ENCODE data around the gene CFAP410. TPM values are rescaled to one million over a fixed set of nuclear protein-coding genes. Genes with fewer than 3 reads are reported as not detected.
A peak's percentile ranks its signal among the peaks of the same experiment; 100 is the strongest.

The CFAP410 gene
- total RNA-seq, 3 donors from 2014 or later: 22.0 to 33.0 (median 26.6) TPM

DNA sequence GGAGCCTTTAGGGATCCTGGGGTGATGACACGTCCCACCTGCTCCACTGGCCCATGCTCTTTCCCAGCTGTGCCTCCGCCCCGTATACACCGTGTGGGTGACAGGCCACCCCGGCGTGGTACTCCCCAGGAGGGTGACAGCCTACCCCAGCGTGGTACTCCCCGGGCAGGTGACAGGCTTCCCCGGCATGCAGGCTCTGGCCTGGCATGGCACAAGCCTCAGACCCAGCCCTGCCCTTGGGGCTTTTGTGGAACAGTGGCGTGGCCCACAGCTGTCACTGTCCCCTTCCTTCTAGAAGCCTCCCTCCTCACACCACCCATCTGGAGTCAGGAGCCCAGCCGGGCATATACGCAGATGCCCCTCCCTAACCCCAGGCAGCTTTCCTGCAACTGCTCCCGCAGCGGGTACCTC, 44.0 kb downstream of the CFAP410 start:
- Histone ChIP-seq H3K9me3 (no peaks in the 10 kb centered on the region), H3K36me3 (ENCODE audit: low read depth) (no peaks in the 10 kb centered on the region), H3K4me3 (no peak overlapping the region), H3K4me1 (ENCODE audit: low read depth) (no peaks in the 10 kb centered on the region)
- DNase-seq (peak in 1 of 3 donors; percentile 31), ATAC-seq (no peak)
- intact Hi-C loops (cut with DNase I, micrococcal nuclease): no loop called here
- TF ChIP-seq, protein P1, sequence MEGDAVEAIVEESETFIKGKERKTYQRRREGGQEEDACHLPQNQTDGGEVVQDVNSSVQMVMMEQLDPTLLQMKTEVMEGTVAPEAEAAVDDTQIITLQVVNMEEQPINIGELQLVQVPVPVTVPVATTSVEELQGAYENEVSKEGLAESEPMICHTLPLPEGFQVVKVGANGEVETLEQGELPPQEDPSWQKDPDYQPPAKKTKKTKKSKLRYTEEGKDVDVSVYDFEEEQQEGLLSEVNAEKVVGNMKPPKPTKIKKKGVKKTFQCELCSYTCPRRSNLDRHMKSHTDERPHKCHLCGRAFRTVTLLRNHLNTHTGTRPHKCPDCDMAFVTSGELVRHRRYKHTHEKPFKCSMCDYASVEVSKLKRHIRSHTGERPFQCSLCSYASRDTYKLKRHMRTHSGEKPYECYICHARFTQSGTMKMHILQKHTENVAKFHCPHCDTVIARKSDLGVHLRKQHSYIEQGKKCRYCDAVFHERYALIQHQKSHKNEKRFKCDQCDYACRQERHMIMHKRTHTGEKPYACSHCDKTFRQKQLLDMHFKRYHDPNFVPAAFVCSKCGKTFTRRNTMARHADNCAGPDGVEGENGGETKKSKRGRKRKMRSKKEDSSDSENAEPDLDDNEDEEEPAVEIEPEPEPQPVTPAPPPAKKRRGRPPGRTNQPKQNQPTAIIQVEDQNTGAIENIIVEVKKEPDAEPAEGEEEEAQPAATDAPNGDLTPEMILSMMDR (IDR thresholded peaks at IDR 0.05): no peak

DNA sequence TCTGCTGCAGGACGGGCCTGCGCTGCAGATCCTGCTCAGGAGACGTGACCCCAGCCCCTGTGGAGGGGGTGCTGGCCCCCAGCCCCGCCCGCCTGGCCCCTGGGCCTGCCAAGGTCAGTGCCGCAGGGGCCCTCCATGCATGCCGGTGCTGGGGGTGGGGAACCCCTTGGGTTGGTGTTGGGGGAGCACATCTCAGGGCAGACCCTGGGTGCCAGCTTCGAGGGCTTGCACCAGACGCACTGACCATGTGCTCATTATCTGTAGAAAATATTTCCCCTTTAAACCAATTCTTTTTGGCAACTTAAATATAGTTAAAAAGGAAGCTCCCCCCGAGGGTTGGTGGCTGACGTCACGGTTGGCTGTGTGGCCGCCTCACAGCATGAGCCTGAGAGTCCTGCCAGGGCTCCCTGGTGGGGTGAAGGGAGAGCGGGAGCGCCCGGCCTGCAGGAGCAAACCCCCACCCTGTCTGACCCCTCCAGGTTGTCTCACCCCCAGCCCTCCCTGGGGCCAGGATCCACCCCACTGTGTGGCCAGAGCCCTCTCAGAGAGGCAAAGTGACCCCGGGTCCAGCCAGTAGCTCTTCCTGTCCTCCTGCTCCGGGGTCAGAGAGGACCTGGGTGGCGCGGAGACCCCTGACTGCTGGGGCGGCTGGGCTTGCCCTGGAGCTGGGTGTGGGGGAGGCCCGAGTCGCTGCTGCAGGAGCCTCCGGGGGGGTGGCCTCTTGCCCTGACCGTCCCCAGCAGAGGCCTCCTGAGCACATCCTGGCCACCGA, 44.6 kb downstream of the CFAP410 start:
- DNase-seq: peak; percentile 53 to 70 (median 54)
- ATAC-seq: no peak
- H3K36me3 ChIP-seq (ENCODE audit: low read depth): no peaks in the 10 kb centered on the region
- H3K4me3 ChIP-seq: no peak overlapping the region
- intact Hi-C loops (cut with DNase I, micrococcal nuclease): no loop called here
- TF ChIP-seq, protein P1 (IDR thresholded peaks at IDR 0.05): no peak
- H3K9me3 ChIP-seq: no peaks in the 10 kb centered on the region
- H3K4me1 ChIP-seq (ENCODE audit: low read depth): no peaks in the 10 kb centered on the region

DNA sequence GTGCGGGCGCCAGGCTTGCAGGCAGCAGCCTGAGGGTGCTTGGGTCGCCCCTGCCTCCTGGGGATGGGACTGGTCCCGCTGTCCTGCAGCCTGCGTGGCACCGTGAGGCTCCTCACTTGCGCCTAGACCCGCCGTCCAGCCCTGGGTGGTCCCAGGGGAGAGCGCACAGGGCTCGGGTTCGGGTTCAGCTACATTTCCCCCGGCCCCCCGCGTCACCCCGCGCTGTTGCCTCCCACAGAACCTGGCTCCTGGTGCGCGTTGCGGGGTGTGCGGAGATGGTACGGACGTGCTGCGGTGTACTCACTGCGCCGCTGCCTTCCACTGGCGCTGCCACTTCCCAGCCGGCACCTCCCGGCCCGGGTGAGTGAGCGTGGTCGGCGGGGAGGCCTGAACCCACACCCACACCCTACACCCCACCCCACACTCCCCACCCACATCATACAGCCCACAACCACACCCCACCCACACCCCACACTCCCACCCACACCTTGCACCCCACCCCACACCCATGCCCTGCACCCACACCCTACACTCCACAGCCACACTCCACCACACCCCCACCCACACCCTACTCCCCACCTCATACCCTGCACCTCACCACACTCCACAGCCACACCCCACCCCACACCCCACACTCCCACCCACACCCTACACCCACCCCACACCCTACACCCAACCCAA, 45.5 kb downstream of the CFAP410 start:
- Histone ChIP-seq H3K9me3 (no peaks in the 10 kb centered on the region), H3K36me3 (ENCODE audit: low read depth) (no peaks in the 10 kb centered on the region), H3K4me1 (ENCODE audit: low read depth) (no peaks in the 10 kb centered on the region), H3K4me3 (no peak overlapping the region)
- DNase-seq: peak in 1 of 3 donors; percentile 52
- intact Hi-C loops (cut with DNase I, micrococcal nuclease): no loop called here
- ATAC-seq: no peak
- TF ChIP-seq, protein P1 (IDR thresholded peaks at IDR 0.05): no peak

DNA sequence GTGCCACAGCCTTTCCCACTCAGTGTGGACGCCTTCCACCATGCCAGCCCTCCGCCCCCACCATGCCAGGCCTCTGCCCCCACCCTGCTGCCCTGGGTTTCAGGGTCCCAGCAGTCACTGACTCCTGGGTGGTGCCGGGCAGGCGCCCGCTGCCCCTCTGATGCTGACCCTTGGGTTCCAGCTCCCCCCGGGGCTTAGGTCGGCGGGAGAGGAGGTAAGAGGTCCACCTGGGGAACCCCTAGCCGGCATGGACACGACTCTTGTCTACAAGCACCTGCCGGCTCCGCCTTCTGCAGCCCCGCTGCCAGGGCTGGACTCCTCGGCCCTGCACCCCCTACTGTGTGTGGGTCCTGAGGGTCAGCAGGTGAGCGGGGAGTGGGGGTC, 46.4 kb downstream of the CFAP410 start:
- no peaks in the 10 kb centered on the region for H3K4me1 ChIP-seq (ENCODE audit: low read depth)
- H3K4me3 ChIP-seq: no peak overlapping the region
- TF ChIP-seq, protein P1 (IDR thresholded peaks at IDR 0.05): no peak
- no peak for ATAC-seq
- DNase-seq: peak in 1 of 3 donors; percentile 50
- intact Hi-C loops (cut with DNase I, micrococcal nuclease): no loop called here
- no peaks in the 10 kb centered on the region for H3K9me3 ChIP-seq
- no peaks in the 10 kb centered on the region for H3K36me3 ChIP-seq (ENCODE audit: low read depth)

DNA sequence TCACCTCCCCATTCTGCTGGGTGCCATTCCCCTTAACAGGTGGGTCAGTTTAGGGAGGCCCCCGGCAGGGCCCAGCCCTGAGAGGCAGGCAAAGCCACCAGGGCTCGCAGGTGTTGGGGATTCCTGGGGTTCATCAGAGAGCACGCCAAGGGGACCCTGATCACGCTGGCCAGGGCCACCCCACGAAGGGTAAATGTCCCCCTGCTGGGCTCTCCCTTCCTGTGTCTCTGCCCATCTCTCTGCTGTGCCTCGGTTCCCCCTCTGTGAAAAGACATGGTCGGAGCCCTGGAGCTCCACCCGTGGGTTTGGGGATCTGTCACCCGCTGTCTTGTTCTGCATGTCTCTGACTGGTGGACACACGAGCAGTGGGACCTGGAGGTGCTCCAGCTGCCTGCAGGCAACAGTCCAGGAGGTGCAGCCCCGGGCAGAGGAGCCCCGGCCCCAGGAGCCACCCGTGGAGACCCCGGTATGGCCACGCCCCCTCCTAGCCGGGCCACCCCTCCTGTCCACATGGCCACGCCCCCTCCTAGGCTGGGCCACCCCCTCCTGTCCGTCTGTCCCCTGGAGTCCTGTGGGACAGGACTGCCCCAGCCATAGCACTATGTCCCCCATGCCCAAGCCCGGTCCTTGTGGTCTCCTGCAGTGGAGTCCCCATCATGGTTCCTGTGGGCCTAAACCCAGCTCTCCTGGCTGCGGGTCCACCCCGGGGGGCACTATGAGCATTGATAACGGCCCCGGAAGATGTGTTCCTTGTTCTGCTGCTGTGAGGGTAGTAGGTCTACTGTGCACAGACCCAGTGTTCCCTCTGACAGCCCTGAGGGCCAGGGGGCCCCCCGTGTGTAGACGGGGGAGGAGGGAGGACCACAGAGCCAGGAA, 47.0 kb downstream of the CFAP410 start:
- ATAC-seq (no peak), DNase-seq (peak in 1 of 3 donors; percentile 53)
- intact Hi-C loops (cut with DNase I, micrococcal nuclease): no loop called here
- Histone ChIP-seq H3K4me3 (no peak overlapping the region), H3K9me3 (no peaks in the 10 kb centered on the region), H3K4me1 (ENCODE audit: low read depth) (no peaks in the 10 kb centered on the region), H3K36me3 (ENCODE audit: low read depth) (no peaks in the 10 kb centered on the region)
- TF ChIP-seq, protein P1 (IDR thresholded peaks at IDR 0.05): no peak

All from mucosa of descending colon (tissue), 3 donors.